OCI-LY3 (cell line): ENCODE data around the gene WNT9B.

Source experiments
- H2AFZ ChIP-seq: fragments of 200-600, 300-600 bp; shearing (Covaris generic); 2 replicates; pipeline ENCODE4 v1.6.0; 2014; ENCODE audit warnings: antibody characterized with exemption, low read depth, low read length
- H3K27ac ChIP-seq: fragments of 200-600, 300-600 bp; sonication (generic); 2 replicates; pipeline ENCODE4 v1.5.1; 2014; ENCODE audit warnings: mild to moderate bottlenecking, low read length, moderate library complexity, mixed read lengths
- H3K27me3 ChIP-seq: fragments of 200-600, 300-600 bp; sonication (generic); 2 replicates; pipeline ENCODE4 v1.6.1; 2014; ENCODE audit warnings: low read depth, low read length, mixed read lengths
- H3K36me3 ChIP-seq: fragments of 200-600, 300-600 bp; sonication (generic); replicated peaks from 2 replicates; pipeline ENCODE3; 2014; ENCODE audit warnings: low read depth, low read length, mixed read lengths
- H3K4me1 ChIP-seq: fragments of 300-600, 200-600 bp; sonication (generic); 2 replicates; pipeline ENCODE4 v1.6.1; 2014; ENCODE audit warnings: low read length, mixed read lengths
- H3K4me2 ChIP-seq: fragments of 200-600, 300-600 bp; sonication (generic); 2 replicates; pipeline ENCODE4 v1.6.1; 2014; ENCODE audit warnings: low read length, mixed read lengths
- H3K4me3 ChIP-seq: fragments of 300-600, 200-600 bp; sonication (generic); 2 replicates; pipeline ENCODE4 v1.5.1; 2014; ENCODE audit warnings: antibody characterized with exemption, mild to moderate bottlenecking, low read length, moderate library complexity
- H3K79me2 ChIP-seq: fragments of 300-600, 200-600 bp; shearing (Covaris generic); 2 replicates; pipeline ENCODE4 v1.6.1; 2014; ENCODE audit warnings: mild to moderate bottlenecking, low read length, mixed read lengths
- H3K9ac ChIP-seq: fragments of 300-600, 200-600 bp; shearing (Covaris generic); 2 replicates; pipeline ENCODE4 v1.6.0; 2014; ENCODE audit warnings: mild to moderate bottlenecking, low read length, moderate library complexity
- H3K9me3 ChIP-seq: fragments of 200-600, 300-600 bp; shearing (Covaris generic); 2 replicates; pipeline ENCODE4 v1.6.1; 2014; ENCODE audit warnings: low read length, mixed read lengths; ENCODE audit not compliant: insufficient read depth
- H4K20me1 ChIP-seq: fragments of 200-600, 300-600 bp; sonication (generic); 2 replicates; pipeline ENCODE4 v1.6.1; 2016; ENCODE audit warnings: low read length, mixed read lengths; ENCODE audit not compliant: insufficient read depth
- CTCF ChIP-seq: fragments of 200-600, 300-600 bp; sonication (generic); IDR thresholded peaks from 2 replicates; pipeline ENCODE4 v1.5.1; 2014; ENCODE audit warnings: antibody characterized with exemption, low read length, low read depth
- EZH2phosphoT487 ChIP-seq: fragments of 200-600 bp; shearing (Covaris generic); IDR thresholded peaks from 2 replicates; pipeline ENCODE4 v1.6.1; 2018; ENCODE audit warnings: antibody characterized with exemption, mixed run types, low read depth

Gene WNT9B

DNA sequence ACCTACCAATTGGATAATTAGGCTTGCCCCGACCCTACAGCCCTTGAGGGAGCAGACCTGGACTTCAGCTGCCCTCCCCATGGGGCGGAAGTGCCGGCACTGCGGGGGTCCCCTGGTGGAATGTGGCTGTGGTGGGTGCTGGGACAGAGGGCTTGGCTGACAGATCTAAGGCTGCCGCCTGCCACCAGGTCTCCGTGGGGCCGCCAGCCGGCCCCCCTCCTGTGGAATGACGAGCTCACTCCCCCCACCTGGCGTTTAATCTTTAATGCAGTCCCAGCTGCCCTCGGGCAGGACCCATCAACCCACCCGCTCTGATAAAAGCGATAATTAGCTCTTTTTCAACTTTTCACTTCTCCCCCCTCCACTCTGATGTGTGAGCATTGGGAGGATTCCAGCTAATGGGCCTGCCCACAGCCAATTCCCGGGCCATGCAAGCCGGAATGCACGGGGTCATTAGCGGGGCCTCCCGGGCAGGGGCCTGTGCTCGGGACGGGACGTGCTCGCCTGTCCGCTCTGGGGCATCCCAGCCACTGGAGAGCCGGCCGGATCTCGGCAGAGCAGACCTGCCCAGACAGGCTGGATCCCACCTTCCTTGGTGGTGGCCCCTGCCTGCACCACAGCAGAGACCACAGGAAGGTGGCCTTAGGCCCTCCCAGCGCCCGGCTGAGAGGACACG, 43.2 kb downstream of the WNT9B start:
- H3K27me3 ChIP-seq, result no peaks in the 10 kb centered on the region; the same call in 1 of the 2 replicates
- peak overlapping the region; percentile 35; the same call in 1 of the 2 replicates for H3K4me2 ChIP-seq
- no peak overlapping the region for H2AFZ ChIP-seq
- H3K4me3 ChIP-seq, result no peak overlapping the region
- TF ChIP-seq EZH2phosphoT487, result no peak
- no peak for TF ChIP-seq CTCF
- H3K9me3 ChIP-seq, result no peaks in the 10 kb centered on the region
- peaks cover 7% of the 10 kb centered on the region; the same call in 1 of the 2 replicates for H3K4me1 ChIP-seq
- no peak overlapping the region for H3K9ac ChIP-seq
- no peaks in the 10 kb centered on the region for H3K36me3 ChIP-seq
- no peaks in the 10 kb centered on the region for H4K20me1 ChIP-seq
- no peaks in the 10 kb centered on the region for H3K79me2 ChIP-seq
- no peak overlapping the region for H3K27ac ChIP-seq

DNA sequence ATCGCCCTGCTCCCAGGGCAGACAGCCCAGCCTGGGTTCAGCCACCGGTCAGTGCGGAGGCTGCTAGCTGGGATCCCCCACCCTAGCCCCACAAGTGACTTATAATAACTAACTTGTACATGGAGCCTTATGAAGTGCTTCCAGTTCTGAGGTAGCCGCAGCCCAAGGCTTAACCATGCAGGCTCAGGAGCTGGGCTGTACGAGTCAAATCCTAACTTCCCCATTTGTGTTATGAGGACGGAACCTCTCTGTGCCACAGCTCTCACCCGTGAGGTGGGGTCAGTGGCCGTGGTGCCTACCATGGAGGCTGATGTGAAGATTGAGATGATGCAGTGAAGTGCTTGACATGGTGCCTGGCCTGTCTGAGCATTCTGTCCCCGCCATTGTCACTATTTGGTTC, 43.8 kb downstream of the WNT9B start:
- TF ChIP-seq CTCF (no peak), EZH2phosphoT487 (no peak)
- peak overlapping the region; percentile 35 for H3K4me2 ChIP-seq
- H3K36me3 ChIP-seq, result no peaks in the 10 kb centered on the region
- no peaks in the 10 kb centered on the region for H4K20me1 ChIP-seq
- no peaks in the 10 kb centered on the region for H3K79me2 ChIP-seq
- no peak overlapping the region for H3K4me3 ChIP-seq
- no peak overlapping the region for H2AFZ ChIP-seq
- peaks cover 7% of the 10 kb centered on the region; the same call in 1 of the 2 replicates for H3K4me1 ChIP-seq
- no peak overlapping the region for H3K27ac ChIP-seq
- H3K27me3 ChIP-seq, result no peaks in the 10 kb centered on the region; the same call in 1 of the 2 replicates
- no peaks in the 10 kb centered on the region for H3K9me3 ChIP-seq
- H3K9ac ChIP-seq, result no peak overlapping the region

DNA sequence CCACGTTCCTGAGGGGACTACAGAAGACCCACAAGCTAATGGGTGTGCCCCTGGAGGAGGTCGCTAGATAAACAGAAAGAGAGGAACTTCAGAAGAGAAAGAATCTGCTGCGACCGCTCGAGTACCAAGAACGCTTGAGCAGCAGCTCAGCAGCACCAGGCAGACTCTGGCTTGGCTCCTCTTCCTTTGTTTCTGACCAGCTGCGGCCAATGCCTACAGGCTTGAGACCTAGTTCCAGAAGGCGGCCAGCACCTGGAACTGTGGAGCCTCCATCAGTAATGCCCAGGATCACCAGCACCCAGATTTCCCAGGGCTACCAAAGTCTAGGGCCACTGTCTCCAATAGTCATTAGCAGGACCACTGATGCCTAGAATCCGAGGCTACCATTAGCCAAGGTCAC, 45.6 kb downstream of the WNT9B start:
- no peak for TF ChIP-seq EZH2phosphoT487
- TF ChIP-seq CTCF, result no peak
- H4K20me1 ChIP-seq, result no peaks in the 10 kb centered on the region
- no peaks in the 10 kb centered on the region for H3K79me2 ChIP-seq
- H2AFZ ChIP-seq, result no peak overlapping the region
- no peak overlapping the region for H3K4me2 ChIP-seq
- H3K27ac ChIP-seq, result no peak overlapping the region
- no peaks in the 10 kb centered on the region; the same call in 1 of the 2 replicates for H3K27me3 ChIP-seq
- no peak overlapping the region for H3K9ac ChIP-seq
- peaks cover 7% of the 10 kb centered on the region; the same call in 1 of the 2 replicates for H3K4me1 ChIP-seq
- no peak overlapping the region for H3K4me3 ChIP-seq
- H3K36me3 ChIP-seq, result no peaks in the 10 kb centered on the region
- no peaks in the 10 kb centered on the region for H3K9me3 ChIP-seq

GRCh38 chr17:46898364-46898763, 47.0 kb downstream of the WNT9B start:
- Histone ChIP-seq H3K9ac (no peak overlapping the region), H3K9me3 (no peaks in the 10 kb centered on the region), H3K4me1 (peaks cover 7% of the 10 kb centered on the region; the same call in 1 of the 2 replicates), H3K4me3 (no peak overlapping the region), H4K20me1 (no peaks in the 10 kb centered on the region), H2AFZ (no peak overlapping the region), H3K27me3 (no peaks in the 10 kb centered on the region), H3K79me2 (no peaks in the 10 kb centered on the region), H3K27ac (no peak overlapping the region), H3K4me2 (no peak overlapping the region), H3K36me3 (no peaks in the 10 kb centered on the region)
- TF ChIP-seq EZH2phosphoT487 (no peak), CTCF (no peak)
